Panc1 (cell line): ENCODE results near the gene DHRS7.

ENCODE experiments used
- CTCF ChIP-seq: fragments of 450-650 bp; IDR thresholded peaks from 2 replicates; pipeline ENCODE4 v1.5.1; 2017; ENCODE audit warnings: mild to moderate bottlenecking
- POLR2AphosphoS5 ChIP-seq: IDR thresholded peaks from 2 replicates; pipeline ENCODE4 v1.6.1; 2012; ENCODE audit warnings: mild to moderate bottlenecking, low read depth, low read length, moderate library complexity
- REST ChIP-seq, 2 experiments: IDR thresholded peaks; 2 replicates each; pipeline ENCODE4 v1.6.1; 2011 to 2012; ENCODE audit warnings: low read depth in 2 of 2, control low read depth in 1 of 2, low read length in 1 of 2, mild to moderate bottlenecking in 1 of 2, moderate library complexity in 1 of 2; ENCODE audit not compliant: insufficient read depth in 1 of 2

GRCh38 chr14:60179431-60179869 lies 14.3 kb upstream of the DHRS7 start:
- TF ChIP-seq REST (IDR thresholded peaks at IDR 0.05; ENCODE audit: insufficient read depth in 1 of 2, low read depth in 2 of 2, low read length in 1 of 2) (no peak), POLR2AphosphoS5 (no peak), CTCF (no peak)
